DND-41 (cell line): Measurements from ENCODE around the gene FHAD1.

ENCODE experiments used
- ATAC-seq: fragments of 200-7000 bp; cut with Tn5 transposase; 3 replicates; pipeline ENCODE4 v1.9.1; 2021; ENCODE audit warnings: low read depth; ENCODE audit not compliant: insufficient read depth
- DNase-seq: peaks from one replicate; pipeline ENCODE4 v3.0.0-alpha.2; 2020
- H2AFZ ChIP-seq: 2 replicates; pipeline ENCODE4 v1.6.0; 2012; ENCODE audit warnings: low read depth, low read length
- H3K27ac ChIP-seq: 2 replicates; pipeline ENCODE4 v1.5.1; 2012; ENCODE audit warnings: low read length, inconsistent platforms
- H3K27me3 ChIP-seq: fragments of 200-600 bp; sonication (generic); 2 replicates; pipeline ENCODE4 v1.6.0; 2012; ENCODE audit warnings: low read length, mild to moderate bottlenecking, inconsistent platforms; ENCODE audit not compliant: insufficient read depth, poor library complexity
- H3K36me3 ChIP-seq: 2 replicates; pipeline ENCODE4 v1.5.1; 2012; ENCODE audit warnings: low read length, inconsistent platforms; ENCODE audit not compliant: insufficient read depth
- H3K4me1 ChIP-seq: 2 replicates; pipeline ENCODE4 v1.5.1; 2012; ENCODE audit warnings: mild to moderate bottlenecking, low read length; ENCODE audit not compliant: insufficient read depth
- H3K4me2 ChIP-seq: 2 replicates; pipeline ENCODE4 v1.6.0; 2012; ENCODE audit warnings: mild to moderate bottlenecking, moderate library complexity, low read length, inconsistent platforms; ENCODE audit not compliant: insufficient read depth
- H3K4me3 ChIP-seq, 2 experiments: fragments of 200-600 bp in 1 of 2; shearing (Covaris generic) in 1 of 2; 2 replicates each; pipeline ENCODE4 v1.5.1; 2012 to 2016; ENCODE audit warnings: inconsistent platforms in 2 of 2, low read length in 2 of 2, mild to moderate bottlenecking in 2 of 2, low read depth in 1 of 2, moderate library complexity in 1 of 2
- H3K79me2 ChIP-seq: 2 replicates; pipeline ENCODE4 v1.6.0; 2012; ENCODE audit warnings: low read length, inconsistent platforms; ENCODE audit not compliant: insufficient read depth
- H3K9ac ChIP-seq: 2 replicates; pipeline ENCODE4 v1.6.0; 2012; ENCODE audit warnings: low read depth, mild to moderate bottlenecking, inconsistent platforms, low read length, moderate library complexity
- H3K9me3 ChIP-seq: 2 replicates; pipeline ENCODE4 v1.5.1; 2012; ENCODE audit warnings: low read length, moderate library complexity, mild to moderate bottlenecking, inconsistent platforms; ENCODE audit not compliant: insufficient read depth, severe bottlenecking
- H4K20me1 ChIP-seq: 2 replicates; pipeline ENCODE4 v1.6.0; 2012; ENCODE audit warnings: low read length; ENCODE audit not compliant: insufficient read depth
- EZH2 ChIP-seq: IDR thresholded peaks from 3 replicates; pipeline ENCODE4 v1.6.1; 2012; ENCODE audit warnings: borderline replicate concordance, low read depth, mild to moderate bottlenecking, moderate library complexity, low read length, inconsistent platforms; ENCODE audit not compliant: severe bottlenecking
- TF ChIP-seq, protein P1 (sequence below): IDR thresholded peaks from 2 replicates; pipeline ENCODE4 v1.5.1; 2012; ENCODE audit warnings: borderline replicate concordance, low read length, moderate library complexity, mild to moderate bottlenecking; ENCODE audit not compliant: poor library complexity, severe bottlenecking; ENCODE audit errors: extremely low read depth

The FHAD1 gene

DNA sequence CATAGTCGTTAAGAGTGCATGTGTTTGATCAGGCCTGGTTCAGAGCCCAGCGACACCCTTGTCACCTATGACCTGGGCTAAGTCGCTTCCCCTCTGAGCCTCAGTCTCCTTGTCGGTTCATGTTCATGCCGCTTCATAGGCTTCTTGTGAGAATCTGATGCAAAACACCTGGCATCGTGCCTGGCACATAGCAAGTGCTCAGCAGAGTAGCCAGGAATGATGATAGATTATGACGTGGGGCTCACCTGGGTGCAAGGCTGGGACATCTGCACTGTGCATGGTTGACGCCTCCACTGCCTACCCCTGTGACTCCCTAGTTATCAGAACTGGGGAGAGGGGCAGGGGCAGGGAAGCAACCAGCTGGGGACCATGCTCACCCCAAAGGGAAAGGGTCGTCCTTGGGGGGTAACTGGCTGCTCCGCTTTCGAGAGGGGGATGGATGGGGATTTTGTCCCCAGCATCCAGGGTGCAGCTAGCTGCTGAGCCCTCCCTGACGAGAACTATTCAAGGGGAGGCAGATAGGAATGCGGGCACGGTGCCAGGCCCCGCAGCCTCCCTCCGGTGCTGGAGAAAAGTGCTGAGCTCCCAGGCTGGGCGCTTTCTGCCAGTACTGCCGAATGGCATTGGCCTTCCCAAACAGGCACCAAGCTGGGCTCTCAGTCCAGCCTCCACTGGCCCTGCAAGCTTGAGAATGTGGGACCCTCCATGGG lies 171.9 kb downstream of the FHAD1 start:
- H3K79me2 ChIP-seq = peaks cover 20% of the 10 kb centered on the region
- peaks cover 2% of the 10 kb centered on the region for H3K9me3 ChIP-seq
- peaks cover 13% of the 10 kb centered on the region; the same call in 1 of the 2 replicates for H3K36me3 ChIP-seq
- no peak overlapping the region for H3K9ac ChIP-seq
- H3K4me1 ChIP-seq = peaks cover 28% of the 10 kb centered on the region
- no peak overlapping the region for H2AFZ ChIP-seq
- H3K4me3 ChIP-seq = no peak overlapping the region
- H3K27ac ChIP-seq = no peak overlapping the region
- no peaks in the 10 kb centered on the region for H3K27me3 ChIP-seq
- H3K4me2 ChIP-seq = no peak overlapping the region
- no peak for TF ChIP-seq EZH2
- TF ChIP-seq, protein P1, sequence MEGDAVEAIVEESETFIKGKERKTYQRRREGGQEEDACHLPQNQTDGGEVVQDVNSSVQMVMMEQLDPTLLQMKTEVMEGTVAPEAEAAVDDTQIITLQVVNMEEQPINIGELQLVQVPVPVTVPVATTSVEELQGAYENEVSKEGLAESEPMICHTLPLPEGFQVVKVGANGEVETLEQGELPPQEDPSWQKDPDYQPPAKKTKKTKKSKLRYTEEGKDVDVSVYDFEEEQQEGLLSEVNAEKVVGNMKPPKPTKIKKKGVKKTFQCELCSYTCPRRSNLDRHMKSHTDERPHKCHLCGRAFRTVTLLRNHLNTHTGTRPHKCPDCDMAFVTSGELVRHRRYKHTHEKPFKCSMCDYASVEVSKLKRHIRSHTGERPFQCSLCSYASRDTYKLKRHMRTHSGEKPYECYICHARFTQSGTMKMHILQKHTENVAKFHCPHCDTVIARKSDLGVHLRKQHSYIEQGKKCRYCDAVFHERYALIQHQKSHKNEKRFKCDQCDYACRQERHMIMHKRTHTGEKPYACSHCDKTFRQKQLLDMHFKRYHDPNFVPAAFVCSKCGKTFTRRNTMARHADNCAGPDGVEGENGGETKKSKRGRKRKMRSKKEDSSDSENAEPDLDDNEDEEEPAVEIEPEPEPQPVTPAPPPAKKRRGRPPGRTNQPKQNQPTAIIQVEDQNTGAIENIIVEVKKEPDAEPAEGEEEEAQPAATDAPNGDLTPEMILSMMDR = no peak
- ATAC-seq (no peak), DNase-seq (no peak)
- peaks cover 67% of the 10 kb centered on the region for H4K20me1 ChIP-seq

DNA sequence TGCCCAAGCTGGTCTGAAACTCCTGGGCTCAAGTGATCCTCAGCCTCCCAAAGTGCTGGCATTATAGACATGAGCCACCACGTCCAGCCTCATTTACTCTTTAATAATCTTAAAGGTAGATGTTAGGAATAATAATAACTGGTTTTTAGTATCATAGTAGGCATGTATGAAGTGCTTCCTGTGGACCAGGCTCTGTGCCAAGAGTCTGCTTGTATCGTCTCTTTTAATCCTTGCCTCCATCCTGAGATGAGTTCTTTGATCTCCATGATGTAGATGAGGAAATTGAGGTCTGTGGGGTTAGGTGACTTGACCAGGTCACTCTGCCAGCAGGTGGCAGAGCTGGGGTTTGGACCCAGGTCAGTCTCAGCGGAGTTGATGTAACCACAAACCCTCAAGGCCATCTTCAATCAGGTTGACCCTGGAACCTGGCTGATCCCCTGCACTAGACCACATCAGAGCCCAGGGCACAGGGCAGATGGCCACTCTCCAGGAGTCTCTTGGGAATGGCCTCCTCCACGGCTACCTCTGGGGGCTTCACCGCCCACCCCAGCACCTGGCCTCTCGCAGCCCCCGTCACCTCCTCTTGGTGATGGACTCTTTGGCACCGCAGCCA lies 173.9 kb downstream of the FHAD1 start:
- peaks cover 10% of the 10 kb centered on the region for H3K36me3 ChIP-seq
- no peak overlapping the region for H3K27ac ChIP-seq
- H3K4me2 ChIP-seq = no peak overlapping the region
- DNase-seq (no peak), ATAC-seq (no peak)
- peaks cover 20% of the 10 kb centered on the region for H3K79me2 ChIP-seq
- H3K9ac ChIP-seq = no peak overlapping the region
- H3K4me3 ChIP-seq = no peak overlapping the region
- peaks cover 18% of the 10 kb centered on the region for H3K4me1 ChIP-seq
- no peak overlapping the region for H2AFZ ChIP-seq
- H3K9me3 ChIP-seq = peaks cover 2% of the 10 kb centered on the region
- TF ChIP-seq, protein P1 = no peak
- no peak for TF ChIP-seq EZH2
- peaks cover 65% of the 10 kb centered on the region for H4K20me1 ChIP-seq
- no peaks in the 10 kb centered on the region for H3K27me3 ChIP-seq

DNA sequence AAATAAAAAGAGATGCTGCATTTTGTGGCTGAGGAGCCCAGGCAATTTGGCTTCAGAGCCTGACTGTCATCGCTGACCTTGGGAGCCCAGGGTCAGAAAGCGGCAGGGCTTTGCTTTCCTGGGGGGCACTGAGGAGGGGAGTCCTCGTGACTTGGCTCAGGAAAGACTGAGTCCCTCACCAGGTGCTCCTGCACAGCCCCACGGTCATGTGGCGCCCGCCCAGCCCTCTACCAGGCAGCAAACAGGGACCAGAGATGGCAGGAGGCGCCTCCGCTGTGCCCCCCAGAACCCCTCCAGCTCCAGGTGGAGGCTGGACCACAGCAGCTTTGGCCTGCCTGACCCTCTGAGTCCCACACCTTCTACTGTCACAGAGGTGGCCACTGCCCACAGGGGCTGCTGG lies 175.8 kb downstream of the FHAD1 start:
- Histone ChIP-seq H3K79me2 (peaks cover 20% of the 10 kb centered on the region), H2AFZ (no peak overlapping the region), H3K9ac (no peak overlapping the region), H3K4me1 (no peaks in the 10 kb centered on the region), H3K27me3 (no peaks in the 10 kb centered on the region), H3K9me3 (peaks cover 2% of the 10 kb centered on the region), H3K4me2 (no peak overlapping the region), H3K4me3 (no peak overlapping the region), H3K36me3 (peaks cover 27% of the 10 kb centered on the region), H3K27ac (no peak overlapping the region), H4K20me1 (peaks cover 56% of the 10 kb centered on the region)
- DNase-seq (no peak), ATAC-seq (no peak)
- TF ChIP-seq EZH2 = no peak
- TF ChIP-seq, protein P1 = no peak
